GM18502 (cell line): Measurements from ENCODE around the gene C16orf95.
"Not testable (repeated sequence)": the region's sequence is repeated elsewhere in the genome, so short reads cannot be mapped to it uniquely, and the experiment has no call there.

ENCODE experiments used
- ATAC-seq: cut with Tn5 transposase; IDR thresholded peaks from one replicate; pipeline ENCODE4 v1.9.1; 2021; ENCODE audit warnings: mild to moderate bottlenecking; ENCODE audit not compliant: unreplicated experiment, poor library complexity

Gene C16orf95

GRCh38 chr16:87347932-87348615, 30.9 kb upstream of the C16orf95 start:
- ATAC-seq: no peak

- ATAC-seq: no peak
Observed at GRCh38 chr16:87346517-87347060, 29.4 kb upstream of the C16orf95 start.

GRCh38 chr16:87345726-87346424, 28.7 kb upstream of the C16orf95 start:
- no peak for ATAC-seq

DNA sequence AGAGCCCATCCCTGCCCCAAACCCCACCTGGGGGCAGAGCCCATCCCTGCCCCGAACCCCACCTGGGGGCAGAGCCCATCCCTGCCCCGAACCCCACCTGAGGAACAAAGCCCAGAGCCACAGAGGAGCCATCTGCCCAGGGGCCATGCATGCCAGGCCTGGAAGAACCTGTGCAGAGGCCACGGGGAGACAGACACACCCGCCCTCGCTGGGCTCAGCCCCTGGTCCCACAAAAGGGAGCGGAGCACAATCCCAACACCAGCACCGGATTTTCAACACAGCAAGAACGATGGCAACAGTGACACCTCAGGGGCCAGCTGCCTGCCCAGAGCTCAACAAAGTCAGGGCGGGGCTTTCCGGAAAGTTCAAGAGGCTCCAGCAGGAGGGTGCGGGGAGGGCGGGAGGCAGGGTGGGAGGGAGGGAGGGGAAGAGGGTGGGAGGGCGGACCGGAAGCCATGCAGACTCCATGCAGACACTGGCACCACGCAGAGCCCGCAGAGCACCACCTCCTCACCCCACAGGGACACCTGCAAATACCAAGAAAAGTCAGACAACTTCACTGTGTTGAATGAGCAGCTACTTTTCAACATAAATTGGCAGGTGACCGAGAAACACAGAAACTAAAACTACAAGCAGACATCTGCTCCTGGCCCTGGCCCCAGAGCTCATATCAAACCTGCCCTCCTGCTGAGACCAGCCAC, 27.9 kb upstream of the C16orf95 start:
- ATAC-seq: no peak

GRCh38 chr16:87344165-87344930, 27.2 kb upstream of the C16orf95 start:
- no peak for ATAC-seq

DNA sequence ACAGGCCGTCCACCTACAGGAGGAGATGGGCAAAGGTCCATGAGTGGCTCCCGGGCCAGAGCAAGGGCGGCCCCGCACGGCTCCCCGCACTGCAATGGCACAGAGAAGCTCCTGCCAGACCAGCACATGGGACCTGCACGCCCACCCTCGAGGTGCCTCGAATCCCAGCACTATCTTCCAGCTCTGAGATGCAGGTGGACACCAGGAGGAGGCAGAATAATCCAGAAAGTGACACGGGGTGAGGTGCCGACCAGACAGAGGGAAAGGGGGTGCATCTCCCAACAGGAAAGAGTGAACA, 26.5 kb upstream of the C16orf95 start:
- no peak for ATAC-seq

DNA sequence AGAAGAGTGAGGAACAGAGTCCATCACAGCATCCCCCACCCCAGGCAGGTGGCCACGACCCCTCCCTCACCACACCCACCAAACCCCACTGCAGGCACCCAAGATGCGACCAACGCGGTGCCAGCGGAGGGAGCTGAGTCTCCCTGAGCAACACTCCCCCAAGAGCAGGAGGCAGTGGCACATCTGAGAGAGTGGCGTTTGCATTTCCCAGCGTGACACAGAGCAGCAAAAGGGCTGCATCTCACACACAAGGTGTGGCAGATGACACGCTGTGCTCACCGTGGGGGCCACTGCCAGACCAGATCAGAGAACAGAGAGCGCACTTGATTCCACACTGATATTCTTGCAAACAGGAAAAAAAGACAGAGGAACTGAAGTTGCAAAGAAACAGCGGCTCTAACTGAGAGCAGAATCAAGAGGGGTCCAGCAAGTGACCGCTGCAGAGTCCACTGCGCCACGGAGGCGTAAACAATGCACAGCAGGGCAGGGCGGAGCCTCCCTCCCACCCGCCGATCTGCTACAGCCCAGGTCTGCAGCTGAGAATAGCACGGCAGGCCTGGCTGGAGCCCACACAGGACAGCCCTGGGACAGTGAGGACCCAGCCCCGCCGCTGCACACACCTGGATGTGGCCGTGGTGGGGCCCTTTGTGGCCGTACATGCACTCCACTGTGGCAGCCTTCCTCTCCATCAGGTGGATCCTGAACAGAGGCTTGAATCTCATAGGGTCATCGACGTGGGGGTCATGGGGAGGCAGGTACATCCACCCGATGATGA, 26.0 kb upstream of the C16orf95 start:
- ATAC-seq: no peak

- no peak for ATAC-seq
Observed at GRCh38 chr16:87342504-87342903, 25.3 kb upstream of the C16orf95 start.

- ATAC-seq: no peak
Observed at GRCh38 chr16:87340198-87340597, 23.0 kb upstream of the C16orf95 start.

GRCh38 chr16:87339724-87340105, 22.5 kb upstream of the C16orf95 start:
- ATAC-seq: not testable (repeated sequence)

- ATAC-seq: no peak
Observed at GRCh38 chr16:87339086-87339723, 22.0 kb upstream of the C16orf95 start.

- ATAC-seq: no peak
Observed at GRCh38 chr16:87338155-87338765, 21.1 kb upstream of the C16orf95 start.

- ATAC-seq: no peak
Observed at GRCh38 chr16:87337262-87337771, 20.1 kb upstream of the C16orf95 start.

GRCh38 chr16:87336434-87337240, 19.4 kb upstream of the C16orf95 start:
- no peak for ATAC-seq

DNA sequence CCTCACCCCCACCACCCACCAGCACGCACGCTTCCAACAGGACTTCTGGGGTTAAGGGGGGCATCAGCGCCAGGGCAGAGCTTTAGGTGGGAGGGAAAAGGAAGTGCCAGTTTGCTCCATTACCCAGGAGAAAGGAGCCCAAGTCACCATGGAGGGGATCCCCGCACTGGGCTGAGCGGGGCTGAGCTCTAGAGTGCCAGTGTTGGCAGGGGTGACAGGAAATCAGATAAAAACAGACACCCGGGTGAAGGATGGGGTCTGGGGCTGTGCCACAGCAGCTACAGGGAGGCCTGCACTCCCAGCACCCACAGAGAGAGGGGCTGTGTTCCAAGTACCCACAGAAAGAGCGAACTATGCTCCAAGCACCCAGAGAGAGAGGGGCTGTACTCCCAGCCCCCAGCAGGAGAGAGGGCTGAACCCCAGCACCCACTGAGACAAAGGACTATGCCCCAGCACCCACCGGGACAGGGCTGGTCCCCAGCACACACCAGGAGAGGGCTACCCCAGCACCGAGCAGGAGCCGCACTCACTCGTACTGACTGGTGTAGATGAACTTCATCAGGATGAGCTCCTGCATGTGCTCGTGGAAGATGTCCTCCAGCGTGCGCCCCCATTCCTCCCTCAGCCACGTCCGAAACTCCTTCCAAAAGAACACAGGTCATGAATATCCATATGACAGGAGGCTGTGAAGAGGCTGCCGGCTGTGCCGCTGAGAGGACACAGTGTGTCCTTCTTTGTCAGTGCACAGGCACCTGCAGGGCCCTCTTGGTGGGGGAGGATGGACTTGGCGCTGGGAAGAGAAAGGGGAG, 18.6 kb upstream of the C16orf95 start:
- no peak for ATAC-seq

DNA sequence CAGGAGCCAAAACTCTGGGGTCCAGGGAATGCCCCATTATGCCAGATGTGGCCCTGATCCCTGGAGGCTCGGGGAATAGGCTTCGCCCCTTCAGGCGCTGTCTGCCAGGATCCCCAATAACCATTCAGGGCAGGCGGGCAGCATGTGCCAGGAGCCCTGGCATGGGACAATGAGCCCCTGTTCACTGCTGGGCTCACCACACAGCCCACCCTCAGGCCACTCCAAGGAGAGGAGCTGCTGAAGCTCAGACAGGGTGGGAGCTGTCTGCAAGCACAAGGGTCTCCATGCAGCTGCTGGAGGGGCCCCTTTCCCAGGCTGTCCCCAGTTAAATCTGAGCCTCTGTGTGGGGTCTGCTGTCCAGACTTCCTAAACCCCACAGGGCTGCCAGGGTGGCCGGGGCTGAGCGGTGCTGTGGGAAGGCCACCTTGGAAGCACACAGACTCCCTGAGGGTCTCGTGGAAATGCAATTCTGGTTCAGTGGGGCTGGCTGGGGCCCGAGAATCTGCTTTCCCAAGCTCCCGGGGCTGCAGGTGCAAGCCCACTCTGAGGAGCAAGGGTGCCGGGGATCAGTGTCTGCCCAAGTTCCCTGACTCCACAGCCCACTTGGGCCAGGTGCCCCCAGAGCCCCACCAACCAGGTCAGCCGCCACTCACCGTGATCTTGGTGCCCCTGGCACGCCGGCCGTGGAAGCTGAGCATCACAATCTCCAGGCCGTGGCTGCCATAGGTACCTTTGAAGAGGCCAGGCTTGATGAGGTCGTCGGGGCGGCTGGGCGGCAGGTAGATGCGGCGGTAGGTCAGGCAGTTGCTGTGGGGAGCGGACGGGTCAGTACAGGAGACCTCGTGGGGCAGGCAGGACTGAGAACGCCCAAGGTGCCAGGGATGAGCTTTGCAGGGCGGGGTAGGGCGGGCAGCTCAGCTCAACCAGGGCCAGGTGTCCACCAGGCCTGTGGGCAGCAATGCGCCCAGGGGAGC, 17.7 kb upstream of the C16orf95 start:
- no peak for ATAC-seq
